ENCODE data around the gene GPS2. TPM values are rescaled to one million over a fixed set of nuclear protein-coding genes. Genes with fewer than 3 reads are reported as not detected.

GPS2 gene
- total RNA-seq, 1 donor from 2014 or later, result 20.5 TPM

- Mint-ChIP-seq H3K4me3 (peak overlapping the region; percentile 5), H3K27me3 (ENCODE audit: insufficient read depth, low read depth) (peaks cover 32% of the 10 kb centered on the region), H3K9me3 (no peaks in the 10 kb centered on the region), H3K36me3 (no peaks in the 10 kb centered on the region), H3K4me1 (peaks cover 8% of the 10 kb centered on the region), H3K27ac (peak overlapping the region; percentile 12)
- Histone ChIP-seq H3K9ac (no peak overlapping the region), H3K79me2 (ENCODE audit: low read depth) (no peaks in the 10 kb centered on the region), H4K20me1 (ENCODE audit: low read depth) (no peaks in the 10 kb centered on the region), H3K4me1 (peaks cover 14% of the 10 kb centered on the region), H3K27me3 (peaks cover 28% of the 10 kb centered on the region), H3K27ac (no peak overlapping the region), H3F3A (ENCODE audit: low read depth) (peaks cover 19% of the 10 kb centered on the region), H3K36me3 (no peaks in the 10 kb centered on the region), H3K4me3 (no peak overlapping the region), H3K9me3 (ENCODE audit: low read depth) (no peaks in the 10 kb centered on the region), H2AFZ (replicated peaks) (no peak overlapping the region), H3K4me2 (no peak overlapping the region)
- DNase-seq (ENCODE audit: low spot score), result no peak
- TF ChIP-seq EZH2 (IDR thresholded peaks at IDR 0.05) (no peak), CTCF (IDR thresholded peaks at IDR 0.05) (no peak), EZH2phosphoT487 (IDR thresholded peaks at IDR 0.05) (no peak)
Observed at GRCh38 chr17:7266784-7267183, 48.4 kb downstream of the GPS2 start.

- Histone ChIP-seq H3K4me1 (peaks cover 14% of the 10 kb centered on the region), H2AFZ (replicated peaks) (peak overlapping the region; percentile 86), H3K4me3 (peak overlapping the region; percentile 40), H3K27ac (no peak overlapping the region), H3K36me3 (no peaks in the 10 kb centered on the region), H3K79me2 (ENCODE audit: low read depth) (no peaks in the 10 kb centered on the region), H4K20me1 (ENCODE audit: low read depth) (peaks cover 11% of the 10 kb centered on the region), H3K4me2 (peak overlapping the region; percentile 79), H3F3A (ENCODE audit: low read depth) (peaks cover 32% of the 10 kb centered on the region), H3K9ac (no peak overlapping the region), H3K27me3 (peaks cover 49% of the 10 kb centered on the region), H3K9me3 (ENCODE audit: low read depth) (no peaks in the 10 kb centered on the region)
- Mint-ChIP-seq H3K9me3 (no peaks in the 10 kb centered on the region), H3K4me1 (peaks cover 8% of the 10 kb centered on the region), H3K36me3 (peaks cover 8% of the 10 kb centered on the region), H3K27me3 (ENCODE audit: insufficient read depth, low read depth) (peaks cover 54% of the 10 kb centered on the region), H3K27ac (no peak overlapping the region), H3K4me3 (no peak overlapping the region)
- TF ChIP-seq EZH2phosphoT487 (IDR thresholded peaks at IDR 0.05) (no peak), EZH2 (IDR thresholded peaks at IDR 0.05) (no peak), CTCF (IDR thresholded peaks at IDR 0.05) (no peak)
- no peak for DNase-seq (ENCODE audit: low spot score)
Observed at GRCh38 chr17:7263801-7264078, 51.4 kb downstream of the GPS2 start.

- H3K9me3 Mint-ChIP-seq, result no peaks in the 10 kb centered on the region
- peak overlapping the region; percentile 40 for H3K4me3 ChIP-seq
- peaks cover 49% of the 10 kb centered on the region for H3K27me3 ChIP-seq
- peak overlapping the region; percentile 86 for H2AFZ ChIP-seq (replicated peaks)
- TF ChIP-seq EZH2phosphoT487 (IDR thresholded peaks at IDR 0.05) (no peak), EZH2 (IDR thresholded peaks at IDR 0.05) (no peak), CTCF (IDR thresholded peaks at IDR 0.05) (no peak)
- no peak overlapping the region for H3K9ac ChIP-seq
- H3K4me2 ChIP-seq, result peak overlapping the region; percentile 79
- no peak overlapping the region for H3K27ac Mint-ChIP-seq
- peaks cover 13% of the 10 kb centered on the region for H3K36me3 Mint-ChIP-seq
- H3K4me1 ChIP-seq, result peaks cover 14% of the 10 kb centered on the region
- peaks cover 8% of the 10 kb centered on the region for H3K4me1 Mint-ChIP-seq
- DNase-seq (ENCODE audit: low spot score), result peak; percentile 55
- peaks cover 51% of the 10 kb centered on the region for H3K27me3 Mint-ChIP-seq (ENCODE audit: insufficient read depth, low read depth)
- H3K27ac ChIP-seq, result no peak overlapping the region
- no peaks in the 10 kb centered on the region for H3K36me3 ChIP-seq
- H3K79me2 ChIP-seq (ENCODE audit: low read depth), result no peaks in the 10 kb centered on the region
- H3K4me3 Mint-ChIP-seq, result peak overlapping the region; percentile 28
- peaks cover 11% of the 10 kb centered on the region for H4K20me1 ChIP-seq (ENCODE audit: low read depth)
- no peaks in the 10 kb centered on the region for H3K9me3 ChIP-seq (ENCODE audit: low read depth)
- peaks cover 32% of the 10 kb centered on the region for H3F3A ChIP-seq (ENCODE audit: low read depth)
Observed at GRCh38 chr17:7262935-7263800, 52.0 kb downstream of the GPS2 start.

Small RNA genes lying within 50 kb of the gene (small RNA-seq; reads per million reads assigned to genes)
- gene AC026954.2 (not detected), gene RF00019 (not detected)

Other genes with a start within 250 kb of the GPS2 start
- not detected in 2 replicates for gene CLEC10A, start 235.1 kb downstream of the GPS2 start, total RNA-seq (ENCODE audit: low replicate concordance)
- not detected in 2 replicates for gene ASGR2, start 200.5 kb downstream of the GPS2 start, total RNA-seq (ENCODE audit: low replicate concordance)
- 3.1 and 4.4 TPM in 2 replicates for gene ASGR1, start 136.0 kb downstream of the GPS2 start, total RNA-seq (ENCODE audit: low replicate concordance)
- gene DLG4, start 95.5 kb downstream of the GPS2 start, total RNA-seq (ENCODE audit: low replicate concordance), result 23.5 and 50.5 TPM in 2 replicates
- 86.7 and 194 TPM in 2 replicates for gene ACADVL, start 95.4 kb downstream of the GPS2 start, total RNA-seq (ENCODE audit: low replicate concordance)
- gene DVL2, start 80.8 kb downstream of the GPS2 start, total RNA-seq (ENCODE audit: low replicate concordance), result 43.9 and 113 TPM in 2 replicates
- gene PHF23, start 75.9 kb downstream of the GPS2 start, total RNA-seq (ENCODE audit: low replicate concordance), result 31.6 and 59.1 TPM in 2 replicates
- 225 and 276 TPM in 2 replicates for gene GABARAP, start 72.9 kb downstream of the GPS2 start, total RNA-seq (ENCODE audit: low replicate concordance)
- gene CTDNEP1, start 63.6 kb downstream of the GPS2 start, total RNA-seq (ENCODE audit: low replicate concordance), result 46.5 and 55.3 TPM in 2 replicates
- gene ELP5, start 63.1 kb downstream of the GPS2 start, total RNA-seq (ENCODE audit: low replicate concordance), result 17.5 and 42.2 TPM in 2 replicates
- 0.32 and 1.3 TPM in 2 replicates for gene CLDN7, start 52.9 kb downstream of the GPS2 start, total RNA-seq (ENCODE audit: low replicate concordance)
- 1.7 and 7.3 TPM in 2 replicates for gene SLC2A4, start 33.6 kb downstream of the GPS2 start, total RNA-seq (ENCODE audit: low replicate concordance)
- 2.7 and 9.1 TPM in 2 replicates for gene YBX2, start 20.7 kb downstream of the GPS2 start, total RNA-seq (ENCODE audit: low replicate concordance)
- gene EIF5A, start 7.7 kb downstream of the GPS2 start, total RNA-seq (ENCODE audit: low replicate concordance), result 251 and 370 TPM in 2 replicates
- gene NEURL4, start 14.0 kb upstream of the GPS2 start, total RNA-seq (ENCODE audit: low replicate concordance), result 5.1 and 26.3 TPM in 2 replicates
- gene ACAP1, start 21.2 kb upstream of the GPS2 start, total RNA-seq (ENCODE audit: low replicate concordance), result 0.65 and 2.7 TPM in 2 replicates
- gene KCTD11, start 36.8 kb upstream of the GPS2 start, total RNA-seq (ENCODE audit: low replicate concordance), result 2.7 and 8.2 TPM in 2 replicates
- not detected in 2 replicates for gene TMEM95, start 39.8 kb upstream of the GPS2 start, total RNA-seq (ENCODE audit: low replicate concordance)
- 1.8 and 4.0 TPM in 2 replicates for gene TNK1, start 65.7 kb upstream of the GPS2 start, total RNA-seq (ENCODE audit: low replicate concordance)
- 6.6 and 17.5 TPM in 2 replicates for gene PLSCR3, start 79.2 kb upstream of the GPS2 start, total RNA-seq (ENCODE audit: low replicate concordance)
- gene TMEM256, start 88.7 kb upstream of the GPS2 start, total RNA-seq (ENCODE audit: low replicate concordance), result 72.0 and 152 TPM in 2 replicates
- 13.9 and 36.5 TPM in 2 replicates for gene NLGN2, start 92.5 kb upstream of the GPS2 start, total RNA-seq (ENCODE audit: low replicate concordance)
- gene SPEM1, start 105.0 kb upstream of the GPS2 start, total RNA-seq (ENCODE audit: low replicate concordance), result not detected in 2 replicates
- not detected in 2 replicates for gene SPEM2, start 110.3 kb upstream of the GPS2 start, total RNA-seq (ENCODE audit: low replicate concordance)
- gene SPEM3, start 113.5 kb upstream of the GPS2 start, total RNA-seq (ENCODE audit: low replicate concordance), result not detected in 2 replicates
- 1.0 and 1.6 TPM in 2 replicates for gene TMEM102, start 120.1 kb upstream of the GPS2 start, total RNA-seq (ENCODE audit: low replicate concordance)
- gene FGF11, start 124.2 kb upstream of the GPS2 start, total RNA-seq (ENCODE audit: low replicate concordance), result 7.6 and 14.9 TPM in 2 replicates
- gene CHRNB1, start 129.7 kb upstream of the GPS2 start, total RNA-seq (ENCODE audit: low replicate concordance), result 7.4 and 7.5 TPM in 2 replicates
- gene ZBTB4, start 164.3 kb upstream of the GPS2 start, total RNA-seq (ENCODE audit: low replicate concordance), result 5.4 and 15.5 TPM in 2 replicates
- gene SLC35G6, start 166.1 kb upstream of the GPS2 start, total RNA-seq (ENCODE audit: low replicate concordance), result not detected in 2 replicates
- gene POLR2A, start 169.0 kb upstream of the GPS2 start, total RNA-seq (ENCODE audit: low replicate concordance), result 32.7 and 51.4 TPM in 2 replicates
- 0.75 and 2.4 TPM in 2 replicates for gene TNFSF12, start 233.7 kb upstream of the GPS2 start, total RNA-seq (ENCODE audit: low replicate concordance)
- 0.37 TPM in 1 of 2 replicates, not detected in the other for gene TNFSF13, start 243.4 kb upstream of the GPS2 start, total RNA-seq (ENCODE audit: low replicate concordance)
- 87.9 and 91.6 TPM in 2 replicates for gene SENP3, start 246.6 kb upstream of the GPS2 start, total RNA-seq (ENCODE audit: low replicate concordance)